Astrocyte (in vitro differentiated cells and primary cell): ENCODE measurements around the gene SIRPD.

Experiments used
- EZH2 ChIP-seq: IDR thresholded peaks from 2 replicates; pipeline ENCODE4 v1.6.1; 2012; ENCODE audit warnings: mild to moderate bottlenecking, low read length, inconsistent platforms; ENCODE audit not compliant: insufficient read depth
- TF ChIP-seq, protein P1 (sequence below): IDR thresholded peaks from 2 replicates; pipeline ENCODE4 v1.5.1; 2011; ENCODE audit warnings: low read depth, mild to moderate bottlenecking, inconsistent platforms, low read length, moderate library complexity; ENCODE audit not compliant: insufficient read depth

- TF ChIP-seq EZH2 = no peak
- TF ChIP-seq, protein P1, sequence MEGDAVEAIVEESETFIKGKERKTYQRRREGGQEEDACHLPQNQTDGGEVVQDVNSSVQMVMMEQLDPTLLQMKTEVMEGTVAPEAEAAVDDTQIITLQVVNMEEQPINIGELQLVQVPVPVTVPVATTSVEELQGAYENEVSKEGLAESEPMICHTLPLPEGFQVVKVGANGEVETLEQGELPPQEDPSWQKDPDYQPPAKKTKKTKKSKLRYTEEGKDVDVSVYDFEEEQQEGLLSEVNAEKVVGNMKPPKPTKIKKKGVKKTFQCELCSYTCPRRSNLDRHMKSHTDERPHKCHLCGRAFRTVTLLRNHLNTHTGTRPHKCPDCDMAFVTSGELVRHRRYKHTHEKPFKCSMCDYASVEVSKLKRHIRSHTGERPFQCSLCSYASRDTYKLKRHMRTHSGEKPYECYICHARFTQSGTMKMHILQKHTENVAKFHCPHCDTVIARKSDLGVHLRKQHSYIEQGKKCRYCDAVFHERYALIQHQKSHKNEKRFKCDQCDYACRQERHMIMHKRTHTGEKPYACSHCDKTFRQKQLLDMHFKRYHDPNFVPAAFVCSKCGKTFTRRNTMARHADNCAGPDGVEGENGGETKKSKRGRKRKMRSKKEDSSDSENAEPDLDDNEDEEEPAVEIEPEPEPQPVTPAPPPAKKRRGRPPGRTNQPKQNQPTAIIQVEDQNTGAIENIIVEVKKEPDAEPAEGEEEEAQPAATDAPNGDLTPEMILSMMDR = no peak
Measured at GRCh38 chr20:1568163-1568490, 10.6 kb upstream of the SIRPD start.
